C4-2B (cell line): ENCODE results near the gene NLGN4Y.

Source experiments
- H3K27ac ChIP-seq: fragments of 450-650 bp; 2 replicates; pipeline ENCODE4 v1.5.1; 2017
- ZFX ChIP-seq: fragments of 450-650 bp; IDR thresholded peaks from 2 replicates; pipeline ENCODE4 v1.6.1; 2017
- TF ChIP-seq, protein P1 (sequence below): fragments of 450-650 bp; conservative IDR thresholded peaks from 2 replicates; pipeline ENCODE4 v1.5.1; 2017; ENCODE audit warnings: mild to moderate bottlenecking

Gene NLGN4Y

DNA sequence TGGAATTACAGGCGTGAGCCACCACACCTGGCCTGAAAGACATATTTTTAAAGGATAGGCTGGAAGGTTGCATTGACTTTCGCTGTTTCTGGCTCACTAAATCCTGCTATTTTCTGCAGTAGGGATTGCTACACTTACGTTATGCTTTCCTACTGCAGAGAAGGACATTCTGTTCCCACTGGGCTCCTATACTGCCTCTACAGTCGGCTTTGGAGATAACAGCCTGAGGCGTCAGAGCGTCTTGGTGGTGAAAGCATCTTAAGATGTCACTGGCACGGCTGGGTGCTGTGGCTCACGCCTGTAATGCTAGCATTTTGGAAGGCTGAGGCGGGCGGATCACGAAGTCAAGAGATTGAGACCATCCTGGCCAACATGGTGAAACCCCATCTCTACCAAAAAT lies 77.0 kb downstream of the NLGN4Y start:
- H3K27ac ChIP-seq, result no peak overlapping the region
- TF ChIP-seq ZFX, result no peak
- TF ChIP-seq, protein P1, sequence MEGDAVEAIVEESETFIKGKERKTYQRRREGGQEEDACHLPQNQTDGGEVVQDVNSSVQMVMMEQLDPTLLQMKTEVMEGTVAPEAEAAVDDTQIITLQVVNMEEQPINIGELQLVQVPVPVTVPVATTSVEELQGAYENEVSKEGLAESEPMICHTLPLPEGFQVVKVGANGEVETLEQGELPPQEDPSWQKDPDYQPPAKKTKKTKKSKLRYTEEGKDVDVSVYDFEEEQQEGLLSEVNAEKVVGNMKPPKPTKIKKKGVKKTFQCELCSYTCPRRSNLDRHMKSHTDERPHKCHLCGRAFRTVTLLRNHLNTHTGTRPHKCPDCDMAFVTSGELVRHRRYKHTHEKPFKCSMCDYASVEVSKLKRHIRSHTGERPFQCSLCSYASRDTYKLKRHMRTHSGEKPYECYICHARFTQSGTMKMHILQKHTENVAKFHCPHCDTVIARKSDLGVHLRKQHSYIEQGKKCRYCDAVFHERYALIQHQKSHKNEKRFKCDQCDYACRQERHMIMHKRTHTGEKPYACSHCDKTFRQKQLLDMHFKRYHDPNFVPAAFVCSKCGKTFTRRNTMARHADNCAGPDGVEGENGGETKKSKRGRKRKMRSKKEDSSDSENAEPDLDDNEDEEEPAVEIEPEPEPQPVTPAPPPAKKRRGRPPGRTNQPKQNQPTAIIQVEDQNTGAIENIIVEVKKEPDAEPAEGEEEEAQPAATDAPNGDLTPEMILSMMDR, result no peak

DNA sequence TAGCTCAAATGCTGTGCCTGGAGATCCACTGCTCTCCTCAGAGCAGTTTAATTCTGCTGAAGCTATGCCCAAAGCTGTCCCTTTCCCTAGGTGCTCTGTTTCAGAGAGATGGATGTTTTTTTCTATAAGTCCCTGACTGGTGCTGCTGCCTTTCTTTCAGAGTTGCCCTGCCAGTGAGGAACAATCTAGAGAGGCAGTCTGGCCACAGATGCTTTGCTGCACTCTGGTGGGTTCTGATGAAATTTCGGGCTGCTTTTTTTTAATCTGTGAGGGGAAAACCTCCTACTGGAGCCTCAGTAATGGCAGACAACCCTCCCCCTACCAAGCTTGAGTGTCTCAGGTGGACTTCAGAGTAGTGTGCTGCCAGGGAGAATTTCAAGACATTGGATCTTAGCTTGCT lies 93.3 kb downstream of the NLGN4Y start:
- TF ChIP-seq ZFX, result no peak
- TF ChIP-seq, protein P1, result no peak

DNA sequence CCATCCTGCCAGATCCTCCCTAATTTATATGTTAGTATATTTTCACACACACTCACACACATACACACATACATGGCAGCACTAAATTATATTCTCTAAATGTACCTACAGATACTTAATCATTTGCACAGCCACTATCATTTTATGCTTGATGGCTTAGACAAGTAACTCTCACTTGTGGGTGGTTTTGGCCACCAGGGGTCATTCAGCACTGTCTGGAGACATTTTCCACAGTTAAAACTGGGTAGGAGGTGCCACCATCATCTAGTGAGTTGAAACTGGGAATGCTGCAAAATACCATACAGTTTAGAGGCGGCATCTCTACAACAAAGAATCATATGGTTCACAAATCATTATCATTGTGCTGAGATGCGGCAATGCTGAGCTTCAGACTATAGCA lies 94.2 kb downstream of the NLGN4Y start:
- H3K27ac ChIP-seq, result no peak overlapping the region
- TF ChIP-seq ZFX, result no peak
- TF ChIP-seq, protein P1, result no peak

More for the DNA sequence above, 93.3 kb downstream of the NLGN4Y start:
- no peak overlapping the region for H3K27ac ChIP-seq

DNA sequence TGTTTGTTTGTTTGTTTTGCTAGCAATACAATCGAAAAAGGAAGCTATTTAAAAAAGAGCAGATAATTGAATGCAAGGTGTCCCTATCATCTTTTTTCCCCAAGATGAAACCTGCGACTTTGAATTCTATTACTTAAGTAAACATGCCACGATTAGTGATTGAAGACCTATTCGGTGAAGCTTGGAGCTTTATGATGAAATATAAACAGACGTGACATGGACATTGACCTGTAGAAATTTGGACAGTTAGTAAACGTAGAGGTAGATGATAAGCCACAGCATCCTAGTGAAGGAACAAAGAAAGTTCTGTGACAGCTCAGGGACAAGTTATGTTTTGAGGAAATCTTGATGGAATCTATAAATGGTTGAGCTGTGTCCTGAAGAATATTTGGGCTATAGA lies 103.9 kb downstream of the NLGN4Y start:
- no peak overlapping the region for H3K27ac ChIP-seq
- no peak for TF ChIP-seq ZFX
- TF ChIP-seq, protein P1, result no peak

DNA sequence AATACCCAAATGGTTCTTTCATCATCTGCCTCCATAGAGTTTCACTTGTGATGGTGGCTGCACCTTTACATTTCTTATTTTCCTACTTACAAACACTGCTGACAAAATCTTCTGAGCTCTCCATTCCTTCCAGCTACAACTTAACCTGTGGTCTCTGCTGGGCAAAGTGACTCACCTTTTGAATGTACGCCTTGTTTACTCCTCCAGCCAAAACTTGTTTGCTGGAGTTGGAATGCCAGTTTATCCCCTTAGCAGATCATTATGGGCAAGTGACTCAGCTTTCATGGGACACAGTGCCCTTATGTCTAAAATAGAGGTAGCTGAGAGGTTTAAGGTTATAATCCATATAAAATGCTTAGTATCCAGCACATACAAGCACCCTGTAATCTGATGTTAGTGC lies 107.3 kb downstream of the NLGN4Y start:
- no peak for TF ChIP-seq ZFX
- TF ChIP-seq, protein P1, result no peak
- H3K27ac ChIP-seq, result no peak overlapping the region

DNA sequence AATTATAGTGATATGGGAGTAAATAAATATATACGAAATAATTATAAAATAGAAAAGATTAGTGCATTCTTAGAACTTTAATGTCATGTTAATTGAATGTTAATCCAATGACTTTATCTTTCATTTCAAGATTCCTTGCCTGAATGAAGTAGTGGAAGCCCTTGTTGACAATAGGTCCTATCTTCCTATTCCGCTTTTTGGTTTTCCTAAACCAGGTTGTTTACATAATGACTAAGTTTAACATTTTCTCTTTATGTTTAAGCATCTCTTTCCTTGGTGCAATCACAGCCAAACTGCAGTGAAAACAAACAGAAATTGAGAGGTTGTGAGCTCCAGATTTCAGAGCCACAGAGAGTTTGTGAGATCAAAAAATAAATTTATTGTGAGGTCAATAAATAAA lies 109.4 kb downstream of the NLGN4Y start:
- no peak for TF ChIP-seq ZFX
- TF ChIP-seq, protein P1, result no peak
- no peak overlapping the region for H3K27ac ChIP-seq

DNA sequence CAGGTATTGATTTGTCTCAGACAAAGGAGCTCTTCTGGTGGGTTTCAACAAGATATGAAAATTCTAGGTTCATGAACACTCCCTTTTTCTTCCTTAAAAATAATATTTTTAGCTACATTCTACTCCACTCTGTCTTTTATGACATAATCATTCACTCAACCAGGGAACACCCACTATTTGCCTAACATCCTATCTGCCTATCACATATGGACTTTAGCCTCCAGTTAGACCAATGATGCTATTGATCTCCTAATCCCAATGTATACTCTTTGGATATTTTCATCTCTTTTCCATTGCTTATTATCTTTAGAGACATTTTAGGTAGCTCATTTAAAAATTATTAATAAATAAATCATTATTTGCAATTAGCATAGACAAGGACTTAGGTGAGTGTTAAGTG lies 110.6 kb downstream of the NLGN4Y start:
- TF ChIP-seq, protein P1, result no peak
- TF ChIP-seq ZFX, result no peak
- no peak overlapping the region for H3K27ac ChIP-seq
